Renal cortex interstitium (tissue), 3 donors: Measurements from ENCODE around the gene OR4D9. TPM values are rescaled to one million over a fixed set of nuclear protein-coding genes. Genes with fewer than 3 reads are reported as not detected.

Experiments
- polyA plus RNA-seq, 3 donors: library from polyadenylated mRNA; unstranded; fragments of 120-200 nt; gene quantifications; one replicate each; pipeline ENCODE4 v1.2.1, GENCODE V29; 2013; ENCODE audit not compliant: insufficient read length in 3 of 3

OR4D9 gene
- polyA plus RNA-seq, 3 donors = 0.06 to 0.09 TPM; not detected in 1

Other genes with a start within 250 kb of the OR4D9 start
- not detected for gene OR5AN1, start 152.6 kb upstream of the OR4D9 start, polyA plus RNA-seq
- gene OR5A2, start 85.1 kb upstream of the OR4D9 start, polyA plus RNA-seq = under 1 TPM; 0.01 to 0.03 (median 0.02) TPM
- under 1 TPM in 2 of 3 donors, not detected in 1; 0.01 to 0.03 TPM for gene OR5A1, start 75.1 kb upstream of the OR4D9 start, polyA plus RNA-seq
- not detected for gene OR4D6, start 54.6 kb upstream of the OR4D9 start, polyA plus RNA-seq
- gene OR4D10, start 38.2 kb upstream of the OR4D9 start, polyA plus RNA-seq = not detected
- not detected for gene OR4D11, start 8.0 kb upstream of the OR4D9 start, polyA plus RNA-seq
- 10 to 100 TPM; 47.5 to 58.6 (median 54.3) TPM for gene OSBP, start 104.2 kb downstream of the OR4D9 start, polyA plus RNA-seq
- 10 to 100 TPM; 43.2 to 49.8 (median 44.8) TPM for gene PATL1, start 157.5 kb downstream of the OR4D9 start, polyA plus RNA-seq
- not detected for gene OR10V1, start 202.3 kb downstream of the OR4D9 start, polyA plus RNA-seq
- gene STX3, start 243.8 kb downstream of the OR4D9 start, polyA plus RNA-seq = 10 to 100 TPM; 51.4 to 76.8 (median 57.2) TPM